ENCODE measurements around the gene TMED3.

TMED3 gene

DNA sequence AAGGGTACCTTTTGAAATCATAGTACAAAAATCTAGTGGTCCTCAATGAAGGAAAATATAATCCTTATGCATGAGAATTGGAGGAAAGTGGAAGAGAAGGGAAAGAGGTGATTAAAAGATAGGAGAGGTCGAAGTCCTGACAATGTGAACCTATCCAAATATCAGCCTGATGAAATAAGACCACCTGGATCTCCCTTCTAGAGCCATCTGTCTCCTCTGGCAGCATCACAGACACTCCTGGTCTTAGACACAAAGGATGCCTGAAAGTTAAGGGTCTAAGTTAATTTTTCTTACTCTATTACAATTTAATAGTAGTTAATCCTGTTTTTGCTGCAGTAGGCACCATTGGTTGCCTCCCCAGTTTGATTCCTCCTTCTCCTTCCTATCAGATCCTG, 11.1 kb upstream of the TMED3 start:
- TF ChIP-seq, protein P1, sequence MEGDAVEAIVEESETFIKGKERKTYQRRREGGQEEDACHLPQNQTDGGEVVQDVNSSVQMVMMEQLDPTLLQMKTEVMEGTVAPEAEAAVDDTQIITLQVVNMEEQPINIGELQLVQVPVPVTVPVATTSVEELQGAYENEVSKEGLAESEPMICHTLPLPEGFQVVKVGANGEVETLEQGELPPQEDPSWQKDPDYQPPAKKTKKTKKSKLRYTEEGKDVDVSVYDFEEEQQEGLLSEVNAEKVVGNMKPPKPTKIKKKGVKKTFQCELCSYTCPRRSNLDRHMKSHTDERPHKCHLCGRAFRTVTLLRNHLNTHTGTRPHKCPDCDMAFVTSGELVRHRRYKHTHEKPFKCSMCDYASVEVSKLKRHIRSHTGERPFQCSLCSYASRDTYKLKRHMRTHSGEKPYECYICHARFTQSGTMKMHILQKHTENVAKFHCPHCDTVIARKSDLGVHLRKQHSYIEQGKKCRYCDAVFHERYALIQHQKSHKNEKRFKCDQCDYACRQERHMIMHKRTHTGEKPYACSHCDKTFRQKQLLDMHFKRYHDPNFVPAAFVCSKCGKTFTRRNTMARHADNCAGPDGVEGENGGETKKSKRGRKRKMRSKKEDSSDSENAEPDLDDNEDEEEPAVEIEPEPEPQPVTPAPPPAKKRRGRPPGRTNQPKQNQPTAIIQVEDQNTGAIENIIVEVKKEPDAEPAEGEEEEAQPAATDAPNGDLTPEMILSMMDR (IDR thresholded peaks at IDR 0.05; ENCODE audit: control insufficient read depth, insufficient read depth, low read depth, low read length, missing control alignments) = no peak
- no peak overlapping the region for H3K4me3 ChIP-seq (ENCODE audit: control insufficient read depth, low read depth, low read length)
- DNase-seq (ENCODE audit: low read depth) = no peak

DNA sequence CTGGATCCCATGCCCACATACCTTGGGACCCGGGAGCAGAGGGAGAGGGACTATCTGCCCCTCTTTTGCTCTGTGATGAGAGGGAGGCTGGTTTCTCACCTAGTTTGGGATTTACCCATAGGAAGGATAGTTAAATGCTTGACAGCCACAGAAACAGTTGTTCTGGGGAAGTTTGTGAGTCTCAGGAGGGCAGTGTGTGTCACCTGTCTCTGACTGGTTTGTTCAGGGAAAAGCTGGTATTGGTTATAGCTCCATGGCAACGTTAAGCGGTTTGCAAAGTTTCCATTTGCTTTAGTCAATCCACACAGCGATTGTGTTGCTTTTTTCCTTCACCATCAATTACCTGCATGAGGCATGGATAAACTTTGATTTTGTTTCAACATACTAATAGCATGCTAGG, 3.7 kb upstream of the TMED3 start:
- H3K4me3 ChIP-seq (ENCODE audit: control insufficient read depth, low read depth, low read length) = no peak overlapping the region
- no peak for DNase-seq (ENCODE audit: low read depth)
- TF ChIP-seq, protein P1 (IDR thresholded peaks at IDR 0.05; ENCODE audit: control insufficient read depth, insufficient read depth, low read depth, low read length, missing control alignments) = no peak

DNA sequence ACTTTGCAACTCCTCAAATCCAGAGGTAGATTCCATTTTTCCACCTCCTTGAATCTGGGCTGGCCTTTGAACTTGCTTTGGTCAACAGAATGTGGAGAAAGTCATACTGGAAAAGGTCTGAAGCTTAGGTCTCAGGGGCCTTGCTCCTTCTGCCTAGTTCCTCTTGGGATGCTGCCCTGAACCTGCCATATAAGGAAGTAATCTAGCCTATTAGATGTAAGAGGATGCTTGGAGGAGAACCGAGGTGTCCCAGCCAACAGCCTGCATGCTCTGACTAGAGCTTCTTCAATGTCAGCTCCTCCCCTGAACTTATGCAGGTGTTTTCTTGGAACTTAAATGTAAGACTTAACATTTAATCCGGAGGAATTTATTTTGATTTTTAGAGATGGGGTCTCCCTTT, 2.0 kb upstream of the TMED3 start:
- TF ChIP-seq, protein P1 (IDR thresholded peaks at IDR 0.05; ENCODE audit: control insufficient read depth, insufficient read depth, low read depth, low read length, missing control alignments) = no peak
- no peak overlapping the region for H3K4me3 ChIP-seq (ENCODE audit: control insufficient read depth, low read depth, low read length)
- no peak for DNase-seq (ENCODE audit: low read depth)

DNA sequence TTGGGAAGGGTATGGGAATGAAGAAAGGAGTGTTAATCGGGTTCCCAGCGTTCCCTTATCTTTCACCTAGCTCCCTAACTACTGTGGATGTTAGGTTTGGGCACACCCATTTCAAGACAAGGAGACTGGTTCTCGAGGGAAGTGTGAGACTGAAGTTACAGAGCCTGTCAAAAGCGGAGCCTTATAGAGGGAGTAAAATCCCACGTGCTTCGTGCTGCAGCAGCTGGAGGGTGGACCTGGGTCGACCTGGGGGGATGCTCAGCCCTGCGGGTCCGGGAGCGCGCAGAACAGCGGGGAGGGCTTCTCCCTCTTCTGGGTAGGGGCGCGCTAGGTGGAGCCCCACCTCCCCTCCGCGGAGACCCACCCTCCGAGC, 314 bp upstream of the TMED3 start:
- TF ChIP-seq, protein P1 (IDR thresholded peaks at IDR 0.05; ENCODE audit: control insufficient read depth, insufficient read depth, low read depth, low read length, missing control alignments) = no peak
- H3K4me3 ChIP-seq (ENCODE audit: control insufficient read depth, low read depth, low read length) = peak overlapping the region; percentile 94
- no peak for DNase-seq (ENCODE audit: low read depth)

DNA sequence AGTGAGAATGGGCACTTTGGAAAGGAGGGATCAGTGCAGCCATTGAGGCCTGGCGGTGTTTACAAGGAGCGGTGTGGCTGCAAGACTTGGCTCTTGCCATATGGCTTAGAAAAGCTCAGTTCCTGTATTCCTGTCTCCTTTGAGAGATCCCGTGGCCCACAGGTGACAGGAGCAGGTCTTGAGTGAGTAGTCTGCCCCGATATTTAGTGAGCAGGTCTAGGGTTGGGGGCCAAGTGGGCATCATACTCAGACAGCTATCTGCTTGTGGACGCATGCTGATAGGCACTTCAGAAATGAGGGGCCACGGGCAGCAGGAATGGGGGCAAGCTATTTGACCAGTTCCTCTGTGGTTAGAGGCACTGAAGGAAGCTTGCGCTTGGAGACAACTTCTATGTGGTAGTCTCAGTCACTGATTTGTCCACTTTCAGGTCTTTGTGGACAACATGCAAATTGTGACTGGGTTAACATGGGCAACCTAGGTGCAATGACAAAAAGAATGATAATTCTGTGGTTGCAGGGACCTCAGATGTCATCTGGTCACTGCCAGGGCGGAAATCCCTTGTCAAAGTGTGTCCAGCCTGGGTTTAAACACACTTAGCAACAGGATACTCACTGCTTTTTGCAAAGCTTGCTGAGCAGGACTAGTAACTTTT, 1.1 kb downstream of the TMED3 start:
- peak overlapping the region; percentile 94 for H3K4me3 ChIP-seq (ENCODE audit: control insufficient read depth, low read depth, low read length)
- TF ChIP-seq, protein P1 (IDR thresholded peaks at IDR 0.05; ENCODE audit: control insufficient read depth, insufficient read depth, low read depth, low read length, missing control alignments) = no peak
- no peak for DNase-seq (ENCODE audit: low read depth)

DNA sequence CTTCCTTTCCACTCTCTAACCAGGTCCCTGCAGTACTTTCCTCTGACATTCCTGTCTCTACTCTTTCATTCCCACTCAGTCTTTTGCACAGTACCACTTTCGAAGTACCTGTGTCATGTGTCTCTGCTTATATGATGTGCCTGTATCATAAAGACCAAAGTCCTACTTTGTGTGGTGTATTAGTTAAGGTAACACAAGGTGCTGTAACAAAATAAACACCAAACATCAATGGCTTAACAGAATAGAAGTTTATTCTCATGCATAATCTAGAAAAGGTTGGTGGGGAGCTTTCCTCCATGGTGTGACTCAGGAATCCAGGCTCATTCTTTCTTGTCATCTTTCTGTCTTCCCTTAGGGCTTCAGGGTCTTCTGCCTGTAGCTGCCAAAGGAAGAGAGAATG, 3.3 kb downstream of the TMED3 start:
- TF ChIP-seq, protein P1 (IDR thresholded peaks at IDR 0.05; ENCODE audit: control insufficient read depth, insufficient read depth, low read depth, low read length, missing control alignments) = no peak
- no peak for DNase-seq (ENCODE audit: low read depth)
- H3K4me3 ChIP-seq (ENCODE audit: control insufficient read depth, low read depth, low read length) = no peak overlapping the region

DNA sequence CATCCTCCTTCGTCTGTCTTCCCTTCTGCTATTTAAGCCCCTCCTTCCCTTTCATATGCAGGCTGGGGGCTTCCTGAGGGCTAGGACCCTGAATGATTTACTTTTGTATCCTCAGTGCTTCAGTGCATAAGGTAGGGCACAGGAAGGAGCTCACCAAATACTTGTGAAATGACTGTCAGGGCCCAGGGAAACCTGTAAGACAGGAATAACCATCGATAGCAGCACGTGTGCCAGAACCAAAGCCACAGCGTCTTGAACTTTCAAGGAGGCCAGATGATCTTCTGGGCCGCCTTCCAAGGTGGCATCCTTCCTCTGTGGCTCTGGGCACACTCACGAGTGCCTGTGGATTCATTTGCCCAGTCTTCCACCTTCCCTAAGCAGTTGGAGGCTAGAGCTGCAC, 3.9 kb downstream of the TMED3 start:
- TF ChIP-seq, protein P1 (IDR thresholded peaks at IDR 0.05; ENCODE audit: control insufficient read depth, insufficient read depth, low read depth, low read length, missing control alignments) = no peak
- no peak overlapping the region for H3K4me3 ChIP-seq (ENCODE audit: control insufficient read depth, low read depth, low read length)
- no peak for DNase-seq (ENCODE audit: low read depth)

Data from AG09309 (cell line).